Mesenchymal stem cell (in vitro differentiated cells and primary cell): ENCODE results near the gene PPP1R9A.

ENCODE experiments used
- DNase-seq: peaks from one replicate; pipeline ENCODE4 v3.0.0-alpha.2; 2013
- H2AFZ ChIP-seq: one replicate; pipeline ENCODE4 v1.6.1; 2013; ENCODE audit warnings: low read depth, mild to moderate bottlenecking, control low read depth, inconsistent platforms, low read length, moderate library complexity
- H2AK5ac ChIP-seq: 2 replicates; pipeline ENCODE4 v1.6.1; 2013; ENCODE audit warnings: low read length, moderate library complexity, mild to moderate bottlenecking, inconsistent platforms; ENCODE audit not compliant: severe bottlenecking
- H2BK120ac ChIP-seq: one replicate; pipeline ENCODE4 v1.6.1; 2013; ENCODE audit warnings: low read depth, mild to moderate bottlenecking, inconsistent platforms, low read length, moderate library complexity
- H2BK12ac ChIP-seq, 2 experiments: one replicate each; pipeline ENCODE4 v1.6.1; 2013; ENCODE audit warnings: inconsistent platforms in 2 of 2, low read length in 2 of 2, mild to moderate bottlenecking in 2 of 2, moderate library complexity in 2 of 2, control low read depth in 1 of 2
- H2BK15ac ChIP-seq: one replicate; pipeline ENCODE4 v1.6.1; 2013; ENCODE audit warnings: mild to moderate bottlenecking, low read depth, inconsistent platforms; ENCODE audit not compliant: poor library complexity, severe bottlenecking
- H2BK5ac ChIP-seq: 2 replicates; pipeline ENCODE4 v1.6.1; 2013; ENCODE audit warnings: low read depth, mild to moderate bottlenecking, low read length, control low read depth, inconsistent platforms; ENCODE audit not compliant: poor library complexity, severe bottlenecking
- H3K14ac ChIP-seq, 2 experiments: one replicate each; pipeline ENCODE4 v1.6.1; 2013; ENCODE audit warnings: inconsistent platforms in 2 of 2, low read length in 2 of 2, control low read depth in 1 of 2, mild to moderate bottlenecking in 1 of 2, moderate library complexity in 1 of 2
- H3K18ac ChIP-seq, 2 experiments: one replicate each; pipeline ENCODE4 v1.6.1; 2013; ENCODE audit warnings: inconsistent platforms in 2 of 2, low read length in 2 of 2, control low read depth in 1 of 2, low read depth in 1 of 2, mild to moderate bottlenecking in 1 of 2
- H3K23ac ChIP-seq, 2 experiments: one replicate each; pipeline ENCODE4 v1.6.1; 2013; ENCODE audit warnings: inconsistent platforms in 2 of 2, low read length in 2 of 2, mild to moderate bottlenecking in 2 of 2, moderate library complexity in 2 of 2, control low read depth in 1 of 2
- H3K27ac ChIP-seq: 2 replicates; pipeline ENCODE4 v1.5.1; 2013; ENCODE audit warnings: mild to moderate bottlenecking, moderate library complexity, low read length, control low read depth, inconsistent platforms; ENCODE audit not compliant: poor library complexity, severe bottlenecking
- H3K27me3 ChIP-seq, 2 experiments: 2 replicates each; pipeline versions ENCODE4 v1.6.1 to v1.7.0; 2013; ENCODE audit warnings: low read length in 2 of 2, mild to moderate bottlenecking in 2 of 2, moderate library complexity in 2 of 2, control low read depth in 1 of 2, inconsistent platforms in 1 of 2; ENCODE audit not compliant: control insufficient read depth in 1 of 2, insufficient read depth in 1 of 2
- H3K36me3 ChIP-seq, 2 experiments: 2 replicates each; pipeline versions ENCODE4 v1.6.1 to v1.7.0; 2013; ENCODE audit warnings: low read length in 2 of 2, control low read depth in 1 of 2, inconsistent platforms in 1 of 2, low read depth in 1 of 2, mild to moderate bottlenecking in 1 of 2; ENCODE audit not compliant: insufficient read depth in 2 of 2, control insufficient read depth in 1 of 2
- H3K4ac ChIP-seq, 2 experiments: one replicate each; pipeline ENCODE4 v1.6.1; 2013; ENCODE audit warnings: inconsistent platforms in 2 of 2, low read length in 2 of 2, mild to moderate bottlenecking in 2 of 2, moderate library complexity in 2 of 2, control low read depth in 1 of 2, low read depth in 1 of 2
- H3K4me1 ChIP-seq: 2 replicates; pipeline ENCODE4 v1.6.1; 2013; ENCODE audit warnings: low read depth, low read length, control low read depth; ENCODE audit not compliant: control insufficient read depth, insufficient read depth
- H3K4me2 ChIP-seq: 2 replicates; pipeline ENCODE4 v1.6.1; 2013; ENCODE audit warnings: low read length, mild to moderate bottlenecking, inconsistent platforms; ENCODE audit not compliant: poor library complexity, severe bottlenecking
- H3K4me3 ChIP-seq, 2 experiments: 2 replicates each; pipeline versions ENCODE4 v1.5.1 to v1.7.0; 2013; ENCODE audit warnings: low read length in 2 of 2, mild to moderate bottlenecking in 2 of 2, control low read depth in 1 of 2, low read depth in 1 of 2; ENCODE audit not compliant: insufficient read depth in 1 of 2
- H3K79me1 ChIP-seq: replicated peaks from 2 replicates; pipeline ENCODE4 v1.6.1; 2013; ENCODE audit warnings: mild to moderate bottlenecking, control low read depth, low read length, inconsistent platforms; ENCODE audit not compliant: poor library complexity, severe bottlenecking
- H3K9ac ChIP-seq: 2 replicates; pipeline ENCODE4 v1.7.0; 2013; ENCODE audit warnings: mild to moderate bottlenecking, low read length, moderate library complexity
- H3K9me3 ChIP-seq: 2 replicates; pipeline ENCODE4 v1.7.0; 2013; ENCODE audit warnings: mild to moderate bottlenecking, low read length; ENCODE audit not compliant: control insufficient read depth
- H4K8ac ChIP-seq: one replicate; pipeline ENCODE4 v1.6.1; 2013; ENCODE audit warnings: inconsistent platforms, mild to moderate bottlenecking, low read length, moderate library complexity
- H4K91ac ChIP-seq: one replicate; pipeline ENCODE4 v1.6.1; 2013; ENCODE audit warnings: mild to moderate bottlenecking, low read length, inconsistent platforms
- WGBS: methylation state at CpG from one replicate; pipeline ENCODE4 v1.1.7; 2013; ENCODE audit warnings: mixed read lengths; 5-methylcytosine and 5-hydroxymethylcytosine counted together

The PPP1R9A gene

GRCh38 chr7:95056901-95057300 is 149.5 kb downstream of the PPP1R9A start:
- Histone ChIP-seq H2BK15ac (no peak overlapping the region), H3K27me3 (no peaks in the 10 kb centered on the region), H4K8ac (no peak overlapping the region), H3K4ac (no peak overlapping the region), H2BK12ac (no peak overlapping the region), H3K23ac (no peak overlapping the region), H3K18ac (no peak overlapping the region), H3K27ac (no peak overlapping the region), H2BK5ac (no peak overlapping the region), H2AFZ (no peak overlapping the region), H3K79me1 (peaks cover 16% of the 10 kb centered on the region), H3K36me3 (no peaks in the 10 kb centered on the region), H3K9ac (no peak overlapping the region), H2BK120ac (no peak overlapping the region), H3K4me2 (no peak overlapping the region), H4K91ac (no peak overlapping the region), H3K4me1 (peaks cover 1% of the 10 kb centered on the region), H3K9me3 (no peaks in the 10 kb centered on the region), H3K14ac (no peak overlapping the region), H2AK5ac (no peak overlapping the region), H3K4me3 (no peak overlapping the region)
- DNase-seq, result no peak

GRCh38 chr7:95059842-95060313 is 152.5 kb downstream of the PPP1R9A start:
- Histone ChIP-seq H3K9ac (no peak overlapping the region), H3K4ac (no peak overlapping the region), H2AFZ (no peak overlapping the region), H3K4me3 (no peak overlapping the region), H3K36me3 (no peaks in the 10 kb centered on the region), H3K27ac (no peak overlapping the region), H3K27me3 (no peaks in the 10 kb centered on the region), H2BK15ac (no peak overlapping the region), H3K4me1 (peaks cover 1% of the 10 kb centered on the region), H2BK120ac (no peak overlapping the region), H3K14ac (no peak overlapping the region), H2BK12ac (no peak overlapping the region), H4K91ac (no peak overlapping the region), H3K4me2 (no peak overlapping the region), H2AK5ac (no peak overlapping the region), H3K79me1 (peaks cover 15% of the 10 kb centered on the region), H3K9me3 (no peaks in the 10 kb centered on the region), H3K18ac (no peak overlapping the region), H2BK5ac (no peak overlapping the region), H3K23ac (no peak overlapping the region), H4K8ac (no peak overlapping the region)
- 82% methylated on average over 3 of the region's 4 CpGs for WGBS
- DNase-seq, result no peak

- no peak overlapping the region for H2BK120ac ChIP-seq
These were observed 155.5 kb downstream of the PPP1R9A start for GRCh38 chr7:95062901-95063300.

GRCh38 chr7:95066737-95067530 is 159.5 kb downstream of the PPP1R9A start:
- Histone ChIP-seq H3K4me2 (no peak overlapping the region), H2BK15ac (no peak overlapping the region), H3K14ac (no peak overlapping the region), H3K79me1 (peaks cover 11% of the 10 kb centered on the region), H3K36me3 (no peaks in the 10 kb centered on the region), H3K4me1 (no peaks in the 10 kb centered on the region), H3K18ac (no peak overlapping the region), H3K9ac (no peak overlapping the region), H4K91ac (no peak overlapping the region), H2AFZ (no peak overlapping the region), H2BK5ac (no peak overlapping the region), H3K9me3 (no peaks in the 10 kb centered on the region), H2AK5ac (no peak overlapping the region), H3K4ac (no peak overlapping the region), H4K8ac (no peak overlapping the region), H2BK12ac (no peak overlapping the region), H3K4me3 (no peak overlapping the region), H3K27me3 (no peaks in the 10 kb centered on the region), H2BK120ac (no peak overlapping the region), H3K23ac (no peak overlapping the region), H3K27ac (no peak overlapping the region)
- peak; percentile 74 for DNase-seq
- WGBS, result 73% methylated on average over 2 of the region's 6 CpGs

More at GRCh38 chr7:95062901-95063300, 155.5 kb downstream of the PPP1R9A start:
- DNase-seq, result no peak
- Histone ChIP-seq H2BK12ac (no peak overlapping the region), H3K23ac (no peak overlapping the region), H3K4me1 (peaks cover 1% of the 10 kb centered on the region), H3K27me3 (no peaks in the 10 kb centered on the region), H3K9ac (no peak overlapping the region), H3K18ac (no peak overlapping the region), H4K8ac (no peak overlapping the region), H3K4me2 (no peak overlapping the region), H2BK5ac (no peak overlapping the region), H2AK5ac (no peak overlapping the region), H2AFZ (no peak overlapping the region), H3K27ac (no peak overlapping the region), H3K79me1 (peaks cover 16% of the 10 kb centered on the region), H2BK15ac (no peak overlapping the region), H3K9me3 (no peaks in the 10 kb centered on the region), H3K14ac (no peak overlapping the region), H3K4me3 (no peak overlapping the region), H3K4ac (no peak overlapping the region), H3K36me3 (no peaks in the 10 kb centered on the region), H4K91ac (no peak overlapping the region)
